Common myeloid progenitor, CD34-positive (primary cell): Measurements from ENCODE around the gene KCTD16.
A peak's percentile ranks its signal among the peaks of the same experiment; 100 is the strongest.

ENCODE experiments used
- CTCF ChIA-PET: fragments of 350-600 bp; sonication (Branson Sonifier 250); formaldehyde crosslinking; loops from one replicate; lab custom pipeline; 2021; ENCODE audit warnings: antibody characterized with exemption; lab: Charles Lee
- POLR2A ChIA-PET: fragments of 350-600 bp; sonication (Branson Sonifier 250); formaldehyde crosslinking; loops from one replicate; lab custom pipeline; 2021; ENCODE audit warnings: antibody characterized with exemption; lab: Charles Lee
- DNase-seq, 3 donors: peaks; one replicate each; pipeline versions ENCODE4 v3.0.0 to v3.0.0-alpha.2; 2013
- H3K27ac ChIP-seq, 2 experiments: 1 replicate in 1 of 2; 2 replicates in 1 of 2; pipeline ENCODE4 v1.7.0; 2013; ENCODE audit warnings: inconsistent platforms in 2 of 2, low read length in 2 of 2, mild to moderate bottlenecking in 2 of 2, low read depth in 1 of 2, moderate library complexity in 1 of 2; ENCODE audit not compliant: severe bottlenecking in 2 of 2, insufficient read depth in 1 of 2, poor library complexity in 1 of 2
- H3K27me3 ChIP-seq, 5 experiments: replicated peaks in 2 of 5; 1 replicate in 3 of 5; 2 replicates in 2 of 5; pipeline versions ENCODE4 v1.6.1 to v1.7.0; 2013; ENCODE audit warnings: low read length in 4 of 5, mild to moderate bottlenecking in 2 of 5, moderate library complexity in 2 of 5, inconsistent platforms in 1 of 5; ENCODE audit not compliant: insufficient read depth in 5 of 5, control insufficient read depth in 4 of 5
- H3K36me3 ChIP-seq, 4 experiments: 1 replicate in 2 of 4; 2 replicates in 2 of 4; pipeline versions ENCODE4 v1.6.1 to v1.7.0; 2013; ENCODE audit warnings: low read length in 3 of 4, control low read depth in 1 of 4, mild to moderate bottlenecking in 1 of 4; ENCODE audit not compliant: control insufficient read depth in 4 of 4, insufficient read depth in 4 of 4
- H3K4me1 ChIP-seq, 4 experiments: 1 replicate in 3 of 4; 2 replicates in 1 of 4; pipeline versions ENCODE4 v1.6.1 to v1.7.1; 2013; ENCODE audit warnings: low read length in 3 of 4, mild to moderate bottlenecking in 3 of 4, control low read depth in 1 of 4, inconsistent platforms in 1 of 4, moderate library complexity in 1 of 4; ENCODE audit not compliant: control insufficient read depth in 4 of 4, insufficient read depth in 4 of 4; ENCODE audit errors: control extremely low read depth in 1 of 4
- H3K4me3 ChIP-seq, 7 experiments: 1 replicate in 4 of 7; 2 replicates in 3 of 7; pipeline versions ENCODE4 v1.5.1 to v1.7.0; 2013; ENCODE audit warnings: mild to moderate bottlenecking in 7 of 7, low read length in 6 of 7, moderate library complexity in 6 of 7, inconsistent platforms in 2 of 7, low read depth in 2 of 7, control low read depth in 1 of 7; ENCODE audit not compliant: insufficient read depth in 4 of 7, control insufficient read depth in 1 of 7; ENCODE audit errors: extremely low read depth in 1 of 7
- H3K9me3 ChIP-seq, 5 experiments: 1 replicate in 4 of 5; 2 replicates in 1 of 5; pipeline versions ENCODE4 v1.6.1 to v1.7.1; 2013; ENCODE audit warnings: low read length in 4 of 5, mild to moderate bottlenecking in 2 of 5, inconsistent platforms in 1 of 5, low read depth in 1 of 5, moderate library complexity in 1 of 5; ENCODE audit not compliant: control insufficient read depth in 4 of 5, insufficient read depth in 2 of 5; ENCODE audit errors: control extremely low read depth in 1 of 5
- WGBS: methylation state at CpG from one replicate; pipeline ENCODE4 v1.1.5; 2013; ENCODE audit not compliant: insufficient coverage; 5-methylcytosine and 5-hydroxymethylcytosine counted together

Gene KCTD16

GRCh38 chr5:144187699-144188294, 17.1 kb downstream of the KCTD16 start:
- CTCF ChIA-PET, result interaction anchor here (0.7 to 2.0 kb wide), 9 partner anchors 8 to 1941 kb away, joined by 3 to 6 read pairs (median 4); partner anchors contain the start of genes KCTD16 and YIPF5
- WGBS, result no CpG with 5 or more reads among the region's 2 CpGs
- H3K27me3 ChIP-seq, result no peaks in the 10 kb centered on the region
- peak; percentile 67 to 92 (median 89) for DNase-seq
- H3K4me3 ChIP-seq, result peak overlapping the region in 2 of 7 experiments; percentile 14 to 17
- H3K4me1 ChIP-seq, result peaks cover 17 to 44% (median 32%) of the 10 kb centered on the region in 4 experiments
- H3K9me3 ChIP-seq, result no peaks in the 10 kb centered on the region
- H3K27ac ChIP-seq, result no peak overlapping the region
- POLR2A ChIA-PET, result no interaction called here
- H3K36me3 ChIP-seq, result no peaks in the 10 kb centered on the region

- H3K4me3 ChIP-seq, result peak overlapping the region in 1 of 7 experiments; percentile 43
- H3K27ac ChIP-seq, result no peak overlapping the region
- 38% methylated on average over 5 of the region's 10 CpGs for WGBS
These were observed 19.2 kb downstream of the KCTD16 start for GRCh38 chr5:144189800-144190429.

GRCh38 chr5:144191531-144191930, 20.9 kb downstream of the KCTD16 start:
- no peak for DNase-seq
- Histone ChIP-seq H3K27me3 (no peaks in the 10 kb centered on the region), H3K36me3 (no peaks in the 10 kb centered on the region), H3K4me1 (peaks cover 17 to 52% (median 34%) of the 10 kb centered on the region in 4 experiments), H3K4me3 (peak overlapping the region in 3 of 7 experiments; percentile 40 to 61 (median 48)), H3K27ac (no peak overlapping the region), H3K9me3 (no peaks in the 10 kb centered on the region)
- ChIA-PET CTCF (interaction anchor here (0.6 to 2.9 kb wide), 10 partner anchors 8 to 1941 kb away, joined by 4 to 22 read pairs (median 4); partner anchors contain the start of genes KCTD16 and YIPF5), POLR2A (no interaction called here)
- no CpG with 5 or more reads among the region's 3 CpGs for WGBS

More at GRCh38 chr5:144189800-144190429, 19.2 kb downstream of the KCTD16 start:
- Histone ChIP-seq H3K27me3 (no peaks in the 10 kb centered on the region), H3K36me3 (no peaks in the 10 kb centered on the region), H3K4me1 (peaks cover 17 to 49% (median 33%) of the 10 kb centered on the region in 4 experiments), H3K9me3 (no peaks in the 10 kb centered on the region)
- peak; percentile 60 to 89 (median 87) for DNase-seq
- POLR2A ChIA-PET, result no interaction called here
- CTCF ChIA-PET, result interaction anchor here (0.9 to 1.9 kb wide), 4 partner anchors 14 to 786 kb away, joined by 3 to 7 read pairs (median 4); partner anchors contain the start of genes KCTD16, NR3C1 and YIPF5

GRCh38 chr5:144191998-144192397, 21.3 kb downstream of the KCTD16 start:
- Histone ChIP-seq H3K27ac (peak overlapping the region in 1 of 2 experiments; percentile 25), H3K4me1 (peaks cover 17 to 52% (median 34%) of the 10 kb centered on the region in 4 experiments), H3K36me3 (no peaks in the 10 kb centered on the region), H3K9me3 (no peaks in the 10 kb centered on the region), H3K4me3 (peak overlapping the region in 3 of 7 experiments; percentile 40 to 61 (median 48)), H3K27me3 (no peaks in the 10 kb centered on the region)
- DNase-seq, result peak; percentile 85 to 92 (median 91)
- ChIA-PET POLR2A (no interaction called here), CTCF (interaction anchor here (0.7 to 2.9 kb wide), 6 partner anchors 8 to 1939 kb away, joined by 3 to 22 read pairs (median 5); partner anchors contain the start of genes KCTD16 and YIPF5)
- WGBS, result 0% methylated on average over 2 of the region's 3 CpGs

GRCh38 chr5:144192661-144193060, 22.0 kb downstream of the KCTD16 start:
- DNase-seq, result no peak
- no peaks in the 10 kb centered on the region for H3K9me3 ChIP-seq
- CTCF ChIA-PET, result interaction anchor here (1.1 to 2.9 kb wide), 6 partner anchors 9 to 1938 kb away, joined by 3 to 22 read pairs (median 5); partner anchors contain the start of genes KCTD16 and YIPF5
- peaks cover 13 to 47% (median 27%) of the 10 kb centered on the region in 4 experiments for H3K4me1 ChIP-seq
- H3K27me3 ChIP-seq, result no peaks in the 10 kb centered on the region
- POLR2A ChIA-PET, result no interaction called here
- no peaks in the 10 kb centered on the region for H3K36me3 ChIP-seq
- no peak overlapping the region for H3K4me3 ChIP-seq
- no peak overlapping the region for H3K27ac ChIP-seq

- 50% methylated on average over 1 of the region's 2 CpGs for WGBS
- POLR2A ChIA-PET, result no interaction called here
- Histone ChIP-seq H3K27ac (no peak overlapping the region), H3K4me1 (peaks cover 6 to 33% (median 16%) of the 10 kb centered on the region in 4 experiments), H3K27me3 (peaks cover 0 to 2% (median 0%) of the 10 kb centered on the region in 5 experiments), H3K36me3 (no peaks in the 10 kb centered on the region), H3K9me3 (no peaks in the 10 kb centered on the region), H3K4me3 (no peak overlapping the region)
- CTCF ChIA-PET, result interaction anchor here (2.8 to 2.9 kb wide), 2 partner anchors 10 to 24 kb away, joined by 10 to 22 read pairs; partner anchors contain the start of genes KCTD16 and YIPF5
- DNase-seq, result peak in 2 of 3 donors; percentile 57 to 71
These were observed 23.5 kb downstream of the KCTD16 start for GRCh38 chr5:144194144-144194543.
